GM13977 (cell line): Measurements from ENCODE around the gene PKP4.
A peak's percentile ranks its signal among the peaks of the same experiment; 100 is the strongest.

Source experiments
- DNase-seq: peaks from one replicate; pipeline ENCODE4 v3.0.0; 2012; ENCODE audit warnings: low spot score
- in situ Hi-C: fragments of 300-500 bp; cut with MboI; formaldehyde crosslinking; loops from one replicate; pipeline ENCODE4 v1.12.0; 2022; ENCODE audit warnings: low sequenced_read_pairs, low pct_unique_long_range_greater_than_20kb, mixed read lengths, inconsistent platforms; ENCODE audit not compliant: unreplicated experiment
- TF ChIP-seq, protein P1 (sequence below): IDR thresholded peaks from 2 replicates; pipeline ENCODE4 v1.5.1; 2012; ENCODE audit warnings: mild to moderate bottlenecking, control low read depth; ENCODE audit not compliant: insufficient read depth; ENCODE audit errors: extremely low read depth, missing control alignments

The PKP4 gene

DNA sequence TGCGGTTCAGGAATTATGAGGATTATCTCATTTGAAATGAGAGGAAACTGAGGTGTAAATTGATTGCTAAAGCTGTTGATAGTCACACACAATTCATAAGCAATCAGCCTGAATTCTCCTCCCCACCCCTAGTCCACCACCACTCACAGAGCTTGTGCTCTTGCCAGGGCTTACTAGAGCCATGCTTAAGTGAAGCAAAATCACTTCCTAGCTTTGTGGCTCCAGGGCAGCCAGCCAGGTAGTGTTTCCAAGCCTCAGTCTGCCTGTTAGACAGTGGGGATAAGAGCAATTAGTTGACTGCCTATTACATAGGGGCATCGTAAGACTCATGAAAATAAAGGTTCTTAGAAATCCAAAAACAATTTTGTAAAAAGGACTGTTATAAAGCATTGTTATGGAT, 87.2 kb downstream of the PKP4 start:
- in situ Hi-C loops: no loop called here
- DNase-seq: no peak
- TF ChIP-seq, protein P1, sequence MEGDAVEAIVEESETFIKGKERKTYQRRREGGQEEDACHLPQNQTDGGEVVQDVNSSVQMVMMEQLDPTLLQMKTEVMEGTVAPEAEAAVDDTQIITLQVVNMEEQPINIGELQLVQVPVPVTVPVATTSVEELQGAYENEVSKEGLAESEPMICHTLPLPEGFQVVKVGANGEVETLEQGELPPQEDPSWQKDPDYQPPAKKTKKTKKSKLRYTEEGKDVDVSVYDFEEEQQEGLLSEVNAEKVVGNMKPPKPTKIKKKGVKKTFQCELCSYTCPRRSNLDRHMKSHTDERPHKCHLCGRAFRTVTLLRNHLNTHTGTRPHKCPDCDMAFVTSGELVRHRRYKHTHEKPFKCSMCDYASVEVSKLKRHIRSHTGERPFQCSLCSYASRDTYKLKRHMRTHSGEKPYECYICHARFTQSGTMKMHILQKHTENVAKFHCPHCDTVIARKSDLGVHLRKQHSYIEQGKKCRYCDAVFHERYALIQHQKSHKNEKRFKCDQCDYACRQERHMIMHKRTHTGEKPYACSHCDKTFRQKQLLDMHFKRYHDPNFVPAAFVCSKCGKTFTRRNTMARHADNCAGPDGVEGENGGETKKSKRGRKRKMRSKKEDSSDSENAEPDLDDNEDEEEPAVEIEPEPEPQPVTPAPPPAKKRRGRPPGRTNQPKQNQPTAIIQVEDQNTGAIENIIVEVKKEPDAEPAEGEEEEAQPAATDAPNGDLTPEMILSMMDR: no peak

DNA sequence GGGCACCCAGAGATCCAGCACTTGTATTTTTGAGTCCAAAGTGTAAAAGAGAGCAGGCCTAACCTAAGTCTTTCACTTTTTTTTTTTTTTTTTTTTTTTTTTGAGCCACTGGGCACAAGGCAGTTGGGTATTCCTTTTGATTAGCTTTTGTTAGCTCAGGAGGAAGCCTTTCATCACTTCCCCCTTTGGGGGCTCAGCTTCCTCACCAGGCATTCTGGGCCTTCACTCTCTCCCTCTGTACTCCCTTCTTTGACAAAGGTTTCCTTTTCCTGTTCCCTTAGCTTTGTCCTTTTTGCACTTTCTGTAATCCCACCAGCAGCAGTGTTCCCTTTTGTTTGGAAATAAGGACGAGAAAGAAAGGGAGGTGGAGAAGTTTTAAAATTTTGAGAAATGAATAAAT, 88.2 kb downstream of the PKP4 start:
- in situ Hi-C loops: no loop called here
- DNase-seq: no peak

DNA sequence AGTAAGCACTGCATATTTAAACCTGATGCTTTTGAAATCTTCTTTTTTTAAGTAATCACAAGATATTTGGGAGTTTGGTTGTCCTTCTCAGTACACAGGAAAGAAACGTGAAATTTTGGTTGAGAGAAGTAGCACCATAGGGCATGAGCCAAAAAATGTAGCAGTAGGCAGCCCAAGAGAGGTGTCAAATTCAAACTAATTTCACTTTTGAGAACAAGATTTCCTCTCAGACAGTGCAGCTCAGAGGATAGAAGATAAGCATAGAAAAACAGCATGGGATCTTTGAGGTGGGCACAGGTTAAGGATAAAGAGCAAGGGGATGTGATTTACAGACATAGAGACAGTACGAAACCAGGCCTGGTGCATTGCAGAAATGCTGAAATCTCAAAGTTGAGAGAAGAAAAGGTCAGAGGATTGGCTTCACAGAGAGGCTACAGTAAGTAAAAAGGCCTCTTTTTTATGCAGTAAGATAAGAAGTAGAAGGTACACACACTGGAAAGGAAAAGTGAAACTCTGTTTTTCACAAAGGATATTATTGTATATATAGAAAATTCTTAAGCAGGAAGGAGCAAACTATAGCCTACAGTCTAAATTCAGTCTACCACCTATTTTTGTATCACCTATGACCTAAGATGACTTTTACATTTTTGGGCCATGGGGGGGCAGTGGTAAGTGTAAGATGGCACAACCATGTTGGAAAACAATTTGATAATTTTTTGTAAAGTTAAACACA, 89.8 kb downstream of the PKP4 start:
- TF ChIP-seq, protein P1: no peak
- in situ Hi-C loops: no loop called here
- peak; percentile 6 for DNase-seq

More for the DNA sequence above, 88.2 kb downstream of the PKP4 start:
- TF ChIP-seq, protein P1: no peak

DNA sequence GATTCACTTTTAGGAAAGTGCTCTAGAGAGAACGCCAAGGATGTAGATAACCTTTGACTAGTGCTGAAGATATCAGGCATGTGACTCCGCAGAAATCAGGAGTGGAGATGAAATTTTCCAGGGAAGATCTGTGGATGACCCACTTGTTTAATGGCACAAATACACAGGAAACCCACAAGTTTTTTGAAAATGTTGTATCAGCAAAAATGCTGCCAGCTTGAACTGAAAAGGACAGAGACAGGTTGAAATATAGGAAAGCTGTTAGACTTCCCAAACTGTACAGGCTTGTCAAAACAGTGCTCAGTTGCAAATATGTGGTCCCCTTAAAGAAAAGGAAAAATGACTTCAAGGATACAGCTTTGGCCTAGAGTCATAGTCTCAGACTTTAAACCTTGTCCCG, 96.5 kb downstream of the PKP4 start:
- in situ Hi-C loops: no loop called here
- DNase-seq: no peak
- TF ChIP-seq, protein P1: no peak

- TF ChIP-seq, protein P1: no peak
Measured at GRCh38 chr2:158554996-158555395, 98.2 kb downstream of the PKP4 start.

GRCh38 chr2:158556124-158556523, 99.4 kb downstream of the PKP4 start:
- TF ChIP-seq, protein P1: no peak
- in situ Hi-C loops: no loop called here
- DNase-seq: no peak

More at GRCh38 chr2:158554996-158555395, 98.2 kb downstream of the PKP4 start:
- in situ Hi-C loops: no loop called here
- DNase-seq: no peak
